Activated CD8-positive, alpha-beta memory T cell treated with anti-CD3 and anti-CD28 coated beads, Interleukin-2, amount 50 U/mL, for 24 hours (primary cell): ENCODE measurements around the gene LMTK3.

Experiments
- DNase-seq: peaks from one replicate; pipeline ENCODE4 v3.0.0-alpha.2; 2020; ENCODE audit errors: extremely low read depth

Gene LMTK3

DNA sequence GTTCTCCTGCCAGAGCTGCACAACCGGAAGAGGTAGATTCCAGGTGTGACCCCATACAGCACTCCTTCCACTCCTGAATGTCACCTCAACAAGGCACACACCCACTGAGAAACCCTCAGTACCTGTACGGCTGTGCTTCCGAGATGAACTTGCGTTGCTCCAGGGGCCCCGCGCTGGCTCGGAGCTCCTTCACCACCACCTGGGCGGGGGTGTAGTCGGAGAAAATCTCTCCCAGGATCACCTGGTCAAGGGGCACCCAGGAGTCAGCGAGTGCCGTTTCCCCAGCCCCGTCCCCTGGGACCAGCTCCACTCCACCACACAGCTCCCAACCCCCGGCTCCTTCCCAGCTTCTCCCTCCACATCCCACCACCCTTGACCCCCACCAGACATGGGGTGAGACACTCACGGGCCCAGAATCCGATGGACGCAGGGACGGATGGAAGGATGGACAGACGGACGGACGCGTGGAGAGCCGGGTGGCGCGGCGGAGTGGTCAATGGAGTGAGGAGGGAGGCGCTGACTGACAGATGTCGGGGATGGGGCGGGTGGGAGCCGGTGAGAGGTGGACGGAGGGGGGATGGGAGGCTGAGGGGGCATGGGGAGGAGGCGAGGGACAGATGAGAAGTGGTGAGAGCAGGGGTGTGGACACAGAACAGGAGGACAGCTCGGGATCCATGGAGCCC is 2.8 kb downstream of the LMTK3 start:
- no peak for DNase-seq

- no peak for DNase-seq
These were observed 3.7 kb downstream of the LMTK3 start for GRCh38 chr19:48507911-48508439.

- DNase-seq = no peak
These were observed 5.4 kb downstream of the LMTK3 start for GRCh38 chr19:48506138-48506733.

- no peak for DNase-seq
These were observed 9.2 kb downstream of the LMTK3 start for GRCh38 chr19:48502350-48503018.

DNA sequence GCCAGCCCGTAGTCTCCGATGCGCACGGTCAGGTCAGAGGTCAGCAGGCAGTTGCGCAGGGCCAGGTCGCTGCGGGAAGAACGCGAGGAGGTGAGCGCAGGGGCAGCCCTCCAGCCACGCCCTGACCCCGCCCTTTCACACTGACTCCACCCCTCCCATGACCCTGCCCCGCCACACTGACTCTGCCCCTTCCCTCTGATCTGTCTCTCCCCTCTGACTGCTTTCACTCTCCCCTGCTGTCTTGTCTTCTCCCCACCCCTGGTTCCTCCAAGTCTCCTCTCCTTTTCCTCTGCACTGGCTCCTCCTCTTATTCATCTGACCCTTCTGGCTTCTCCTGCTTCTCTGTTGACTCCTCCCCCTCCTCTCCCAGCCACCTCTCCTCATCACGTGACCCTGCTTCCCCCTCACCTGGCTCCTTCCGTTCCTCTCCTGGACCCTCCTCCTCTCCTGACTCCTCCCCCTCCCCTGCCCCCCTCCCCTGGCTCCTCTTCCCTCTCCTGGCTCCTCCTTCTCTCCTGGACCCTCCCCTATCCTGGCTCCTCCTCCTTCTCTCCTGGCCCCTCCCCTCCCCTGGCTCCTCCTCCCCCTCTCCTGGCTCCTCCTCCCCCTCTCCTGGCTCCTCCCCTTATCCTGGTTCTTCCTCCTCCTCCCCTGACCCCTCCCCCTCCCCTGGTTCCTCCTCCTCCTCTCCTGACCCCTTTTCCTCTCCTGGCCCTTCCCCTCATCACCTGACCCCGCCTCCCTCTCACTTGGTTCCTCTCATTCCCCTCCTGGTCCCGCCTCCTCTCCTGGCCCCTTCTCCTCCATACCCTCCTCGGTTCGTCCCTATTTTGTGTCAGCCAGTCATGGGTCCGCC is 9.9 kb downstream of the LMTK3 start:
- no peak for DNase-seq

DNA sequence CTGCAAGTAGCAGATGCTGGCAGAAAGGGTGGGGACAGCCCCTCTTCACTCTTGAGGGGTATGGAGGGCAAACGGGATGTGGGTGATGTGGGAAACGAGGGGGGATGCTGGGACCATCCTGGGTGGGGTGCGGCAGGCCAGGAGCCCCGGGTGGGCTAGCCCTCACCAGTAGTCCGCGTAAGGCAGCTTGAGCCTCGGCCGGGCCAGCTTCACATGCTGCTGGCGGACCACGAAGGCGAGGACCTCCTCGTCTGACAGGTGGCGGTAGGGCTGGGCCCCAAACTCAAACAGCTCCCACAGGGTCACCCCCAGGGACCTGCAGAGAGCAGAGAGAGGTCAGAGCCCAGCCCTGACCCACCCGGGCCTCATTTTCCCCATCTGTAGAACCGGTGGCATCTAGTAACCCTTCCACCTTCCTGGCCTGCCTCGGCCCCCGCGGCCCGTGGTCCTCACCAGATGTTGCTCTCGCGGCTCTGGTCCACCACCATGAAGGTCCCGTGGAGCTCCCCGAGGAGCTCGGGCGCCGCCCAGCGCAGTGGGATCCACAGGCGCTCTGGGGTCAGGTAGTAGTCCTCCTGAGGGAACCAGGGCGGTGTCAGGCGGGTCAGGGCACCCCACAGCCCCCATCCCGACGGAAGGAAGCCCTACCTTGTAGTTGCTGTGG is 10.7 kb downstream of the LMTK3 start:
- DNase-seq = no peak

GRCh38 chr19:48499316-48500090 is 12.1 kb downstream of the LMTK3 start:
- DNase-seq = no peak

- no peak for DNase-seq
These were observed 12.9 kb downstream of the LMTK3 start for GRCh38 chr19:48498595-48499311.

DNA sequence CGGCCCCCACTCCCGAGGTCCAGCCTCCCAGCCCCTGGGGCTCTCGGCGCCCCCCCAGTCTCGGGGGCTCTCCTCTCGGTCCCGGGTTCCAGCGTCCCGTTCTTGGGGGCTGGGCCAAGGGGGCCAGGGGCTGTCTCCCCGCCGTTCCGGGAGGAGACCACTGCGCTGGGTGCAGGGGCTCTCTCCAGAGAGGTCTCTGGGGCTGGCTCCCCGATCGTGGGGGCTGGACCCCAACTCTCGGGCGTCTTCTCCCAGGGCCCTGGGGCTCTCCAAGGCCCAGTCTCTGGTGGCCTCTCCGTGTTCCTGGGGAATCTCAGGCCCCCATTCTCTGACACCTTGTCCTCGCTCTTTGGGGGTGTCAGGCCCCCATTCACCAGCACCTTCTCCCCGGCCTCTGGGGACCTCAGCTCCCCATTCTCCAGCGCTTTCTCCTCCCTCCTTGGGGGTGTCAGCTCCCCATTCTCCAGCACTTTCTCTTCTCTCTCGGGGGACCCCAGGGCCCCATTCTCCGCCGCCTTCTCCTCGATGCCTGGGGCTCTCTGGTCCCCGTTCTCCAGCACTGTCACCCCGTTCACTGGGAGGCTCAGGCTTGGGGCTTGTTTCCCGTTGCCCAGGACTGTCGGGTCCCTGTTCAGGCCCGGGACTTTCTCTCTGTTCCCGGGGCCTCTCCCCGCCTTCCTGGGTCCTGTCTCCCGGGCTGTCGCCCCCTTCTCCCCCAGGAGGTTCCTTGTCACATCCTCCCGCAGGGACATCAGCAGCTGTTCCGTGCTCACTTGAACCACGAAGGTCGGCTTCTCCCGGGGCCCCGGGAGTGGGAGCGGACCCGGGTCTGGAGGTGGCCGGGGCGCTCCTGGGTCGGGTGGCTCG is 13.7 kb downstream of the LMTK3 start:
- DNase-seq = no peak

DNA sequence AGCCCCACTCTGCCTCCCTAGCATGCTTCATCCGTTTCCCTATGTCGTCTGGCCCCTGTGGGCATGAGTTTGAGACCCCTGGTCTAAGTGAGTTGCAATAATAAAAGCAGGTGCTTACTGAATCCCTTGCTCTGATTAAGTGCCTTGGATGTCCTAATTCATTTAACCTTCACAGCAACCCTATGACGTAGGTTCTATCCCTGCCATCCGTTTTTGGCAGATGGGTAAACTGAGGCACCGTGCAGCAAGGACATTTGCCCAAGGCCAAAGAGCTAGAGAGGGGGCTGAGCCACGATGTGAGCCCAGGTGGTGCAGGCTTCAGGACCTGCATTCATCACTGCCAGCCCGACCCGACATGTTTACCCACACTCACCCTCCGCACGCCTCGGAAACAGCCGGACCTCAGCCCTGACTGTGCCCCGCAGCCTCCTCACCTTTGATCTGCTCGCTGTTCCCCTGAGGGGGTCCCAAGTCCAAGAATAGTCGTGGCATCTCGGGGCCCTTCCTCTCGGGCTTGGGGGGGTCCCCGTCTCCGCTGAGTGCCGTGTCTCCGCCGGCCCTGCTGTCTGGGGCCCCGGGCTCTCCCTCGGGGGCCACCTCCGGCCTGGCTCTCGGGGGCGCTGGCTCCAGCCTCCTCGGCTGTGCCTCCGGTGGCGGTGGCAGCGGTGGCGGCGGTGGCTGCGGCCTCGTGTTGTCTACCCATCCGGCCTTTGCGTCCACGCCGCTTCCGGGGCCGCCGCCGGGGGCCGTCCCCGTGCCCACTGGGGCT is 14.5 kb downstream of the LMTK3 start:
- no peak for DNase-seq

DNA sequence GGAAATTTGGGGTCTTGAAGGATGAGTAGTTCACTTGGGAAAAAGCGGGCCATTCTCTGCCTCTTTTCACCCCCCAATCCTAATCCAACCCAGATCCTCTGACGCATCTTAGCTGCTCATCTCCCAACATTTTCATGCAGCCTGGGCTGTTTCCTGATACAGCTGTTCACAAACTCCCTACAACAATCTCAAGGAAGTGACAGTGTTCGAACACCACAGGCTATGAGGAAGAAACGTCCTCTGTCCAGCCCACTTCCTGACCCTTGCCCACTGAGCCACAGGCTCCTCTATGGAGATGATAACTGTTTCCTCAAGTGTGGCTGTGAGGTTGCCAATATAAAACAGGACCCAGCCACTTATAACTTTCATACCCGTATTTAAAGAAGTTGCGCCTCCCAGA is 16.2 kb downstream of the LMTK3 start:
- no peak for DNase-seq

GRCh38 chr19:48493718-48494401 is 17.8 kb downstream of the LMTK3 start:
- DNase-seq = no peak

- no peak for DNase-seq
These were observed 18.5 kb downstream of the LMTK3 start for GRCh38 chr19:48492925-48493717.

DNA sequence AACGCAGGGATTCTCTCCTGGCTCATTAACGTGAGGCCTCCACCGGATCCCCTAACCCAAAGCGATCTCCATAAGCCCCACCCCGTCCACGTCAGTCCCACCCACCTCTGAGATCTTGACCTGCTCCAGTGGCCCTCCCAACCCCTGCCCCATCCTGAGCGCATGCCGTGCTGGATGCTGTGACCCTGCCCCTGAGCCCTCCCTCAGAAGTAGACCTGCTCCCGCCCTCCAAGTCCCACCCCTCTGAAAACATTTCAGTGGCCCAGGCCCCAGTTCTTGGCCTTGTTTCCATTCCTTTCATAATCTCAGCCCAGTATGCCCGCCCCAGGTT is 19.9 kb downstream of the LMTK3 start:
- no peak for DNase-seq

GRCh38 chr19:48490981-48491792 is 20.4 kb downstream of the LMTK3 start:
- DNase-seq = no peak

DNA sequence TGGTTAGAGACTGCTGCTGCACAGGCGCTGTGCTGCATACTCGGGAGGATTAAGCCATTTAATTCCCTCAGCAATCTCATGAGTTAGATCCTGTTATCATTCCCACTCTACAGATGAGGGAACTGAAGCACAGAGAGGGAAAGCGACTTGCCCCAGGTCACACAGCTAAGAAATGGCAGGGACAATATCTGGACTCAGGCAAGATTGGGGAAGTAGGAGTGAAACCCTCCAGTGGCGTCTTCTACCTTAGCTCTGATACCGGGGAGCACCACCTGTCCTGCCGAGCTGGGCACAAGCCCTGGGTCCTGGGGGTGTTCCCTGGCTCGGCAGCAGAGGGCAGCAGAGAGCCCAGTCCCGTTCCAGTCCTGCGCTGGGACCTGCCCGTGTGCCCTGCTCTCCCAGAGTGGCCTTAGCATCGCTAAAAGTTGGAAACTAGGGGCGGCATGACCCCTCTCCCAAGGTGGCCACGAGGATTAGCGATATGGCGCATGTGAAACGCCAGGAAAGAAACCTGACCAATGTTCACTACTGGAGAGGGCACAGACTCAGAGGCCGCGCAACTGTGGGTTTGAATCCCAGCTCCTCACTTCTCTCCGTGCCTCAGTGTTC is 21.9 kb downstream of the LMTK3 start:
- no peak for DNase-seq
